Fibroblast of mammary gland (primary cell): ENCODE data around the gene DCLK1.

ENCODE experiments used
- DNase-seq: peaks from one replicate; pipeline ENCODE4 v3.0.0-alpha.2; 2010; ENCODE audit warnings: low read depth
- H3K4me3 ChIP-seq: 2 replicates; pipeline ENCODE4 v1.5.1; 2011; ENCODE audit warnings: low read depth, mild to moderate bottlenecking, low read length, moderate library complexity; ENCODE audit not compliant: control insufficient read depth
- CTCF ChIP-seq: conservative IDR thresholded peaks from 2 replicates; pipeline ENCODE4 v1.5.1; 2011; ENCODE audit warnings: low read depth, low read length, inconsistent platforms; ENCODE audit not compliant: control insufficient read depth, insufficient read depth

Gene DCLK1

GRCh38 chr13:35835989-35836388 is 295.2 kb downstream of the DCLK1 start:
- no peak overlapping the region for H3K4me3 ChIP-seq
- TF ChIP-seq CTCF, result no peak
- DNase-seq, result no peak

- DNase-seq, result no peak
- no peak overlapping the region for H3K4me3 ChIP-seq
- no peak for TF ChIP-seq CTCF
Observed at GRCh38 chr13:35833608-35834275, 297.4 kb downstream of the DCLK1 start.

GRCh38 chr13:35833031-35833430 is 298.2 kb downstream of the DCLK1 start:
- no peak for TF ChIP-seq CTCF
- DNase-seq, result no peak
- no peak overlapping the region for H3K4me3 ChIP-seq

- no peak overlapping the region for H3K4me3 ChIP-seq
- no peak for TF ChIP-seq CTCF
- DNase-seq, result no peak
Observed at GRCh38 chr13:35832551-35832950, 298.6 kb downstream of the DCLK1 start.

GRCh38 chr13:35830850-35831450 is 300.2 kb downstream of the DCLK1 start:
- no peak for TF ChIP-seq CTCF
- H3K4me3 ChIP-seq, result no peak overlapping the region
- DNase-seq, result no peak

GRCh38 chr13:35826626-35827254 is 304.4 kb downstream of the DCLK1 start:
- no peak for DNase-seq
- TF ChIP-seq CTCF, result peak; percentile 42
- H3K4me3 ChIP-seq, result no peak overlapping the region
